SK-N-SH treated with all-trans-retinoic acid at 6 μM for 48 hours (cell line): ENCODE results near the gene FAM174B.

Source experiments
- ATAC-seq: fragments of 200-7000 bp; cut with Tn5 transposase; 3 replicates; pipeline ENCODE4 v1.9.1; 2020; ENCODE audit warnings: mild to moderate bottlenecking, moderate library complexity
- ARNTL ChIP-seq: fragments of 450-650 bp; formaldehyde crosslinking; IDR thresholded peaks from 2 replicates; pipeline ENCODE4 v1.5.0; 2020; ENCODE audit warnings: low read depth, mild to moderate bottlenecking, moderate library complexity, borderline replicate concordance
- BACH2 ChIP-seq: fragments of 250-450 bp; sonication (Bioruptor Pico); IDR thresholded peaks from 2 replicates; pipeline ENCODE4 v1.9.0; 2021; ENCODE audit warnings: mild to moderate bottlenecking, borderline replicate concordance
- CREB5 ChIP-seq: fragments of 250-450 bp; sonication (Bioruptor Pico); IDR thresholded peaks from 2 replicates; pipeline ENCODE4 v1.5.1; 2020; ENCODE audit warnings: low read depth, mild to moderate bottlenecking, moderate library complexity
- CSDC2 ChIP-seq: fragments of 250-450 bp; sonication (Bioruptor Pico); IDR thresholded peaks from 2 replicates; pipeline ENCODE4 v1.5.0; 2020; ENCODE audit warnings: mild to moderate bottlenecking, moderate library complexity
- ESRRG ChIP-seq: fragments of 250-450 bp; sonication (Bioruptor Pico); IDR thresholded peaks from 2 replicates; pipeline ENCODE4 v1.6.1; 2021; ENCODE audit warnings: mild to moderate bottlenecking
- GLIS3 ChIP-seq: fragments of 250-450 bp; sonication (Bioruptor Pico); IDR thresholded peaks from 2 replicates; pipeline ENCODE4 v1.5.0; 2020; ENCODE audit warnings: mild to moderate bottlenecking, moderate library complexity
- ISL1 ChIP-seq: fragments of 250-450 bp; sonication (Bioruptor Pico); IDR thresholded peaks from 2 replicates; pipeline ENCODE4 v2.1.2; 2022; ENCODE audit warnings: mild to moderate bottlenecking, moderate library complexity
- OSR1 ChIP-seq: fragments of 250-450 bp; sonication (Bioruptor Pico); IDR thresholded peaks from 2 replicates; pipeline ENCODE4 v1.8.0; 2022; ENCODE audit warnings: moderate library complexity, mild to moderate bottlenecking, inconsistent platforms
- PATZ1 ChIP-seq: fragments of 250-450 bp; sonication (Bioruptor Pico); IDR thresholded peaks from 2 replicates; pipeline ENCODE4 v1.8.0; 2020; ENCODE audit warnings: mild to moderate bottlenecking, moderate library complexity, borderline replicate concordance
- PPARA ChIP-seq: fragments of 250-450 bp; sonication (Bioruptor Pico); IDR thresholded peaks from 2 replicates; pipeline ENCODE4 v1.5.0; 2020; ENCODE audit warnings: mild to moderate bottlenecking, borderline replicate concordance
- RARB ChIP-seq: fragments of 250-450 bp; sonication (Bioruptor Pico); IDR thresholded peaks from 2 replicates; pipeline ENCODE4 v1.8.0; 2021; ENCODE audit warnings: mild to moderate bottlenecking, moderate library complexity
- SNAI2 ChIP-seq: fragments of 250-450 bp; sonication (Bioruptor Pico); IDR thresholded peaks from 2 replicates; pipeline ENCODE4 v1.5.0; 2020; ENCODE audit warnings: mild to moderate bottlenecking, moderate library complexity
- TCF4 ChIP-seq: fragments of 250-450 bp; sonication (Bioruptor Pico); IDR thresholded peaks from 2 replicates; pipeline ENCODE4 v1.8.0; 2021; ENCODE audit warnings: mild to moderate bottlenecking, moderate library complexity, borderline replicate concordance
- TOX ChIP-seq: fragments of 250-450 bp; sonication (Bioruptor Pico); IDR thresholded peaks from 2 replicates; pipeline ENCODE4 v1.8.0; 2021; ENCODE audit warnings: mild to moderate bottlenecking, moderate library complexity, borderline replicate concordance
- ZC3H10 ChIP-seq: fragments of 250-450 bp; sonication (Bioruptor Pico); IDR thresholded peaks from 2 replicates; pipeline ENCODE4 v1.5.1; 2021; ENCODE audit warnings: mild to moderate bottlenecking, moderate library complexity
- ZFP3 ChIP-seq: fragments of 250-450 bp; sonication (Bioruptor Pico); IDR thresholded peaks from 2 replicates; pipeline ENCODE4 v1.5.0; 2020; ENCODE audit warnings: mild to moderate bottlenecking, moderate library complexity
- ZFP30 ChIP-seq: fragments of 450-650 bp; formaldehyde crosslinking; IDR thresholded peaks from 2 replicates; pipeline ENCODE4 v1.5.0; 2022; ENCODE audit warnings: mild to moderate bottlenecking, moderate library complexity
- ZNF565 ChIP-seq: fragments of 450-650 bp; formaldehyde crosslinking; conservative IDR thresholded peaks from 2 replicates; pipeline ENCODE4 v1.5.0; 2020; ENCODE audit warnings: low read depth, mild to moderate bottlenecking, moderate library complexity
- ZNF70 ChIP-seq: fragments of 450-650 bp; formaldehyde crosslinking; IDR thresholded peaks from 2 replicates; pipeline ENCODE4 v1.5.0; 2020; ENCODE audit warnings: mild to moderate bottlenecking, moderate library complexity
- ZNF8 ChIP-seq: fragments of 450-650 bp; formaldehyde crosslinking; IDR thresholded peaks from 2 replicates; pipeline ENCODE4 v1.5.0; 2020; ENCODE audit warnings: mild to moderate bottlenecking, moderate library complexity
- TF ChIP-seq, protein P1 (sequence below): fragments of 250-450 bp; sonication (Bioruptor Pico); IDR thresholded peaks from 2 replicates; pipeline ENCODE4 v1.5.1; 2021; ENCODE audit warnings: mild to moderate bottlenecking, moderate library complexity
- TF ChIP-seq, protein P2 (sequence below): fragments of 250-450 bp; sonication (Bioruptor Pico); IDR thresholded peaks from 2 replicates; pipeline ENCODE4 v1.8.0; 2021; ENCODE audit warnings: low read depth, mild to moderate bottlenecking, moderate library complexity, borderline replicate concordance
- TF ChIP-seq, protein P3 (sequence below): fragments of 250-450 bp; sonication (Bioruptor Pico); IDR thresholded peaks from 2 replicates; pipeline ENCODE4 v1.5.0; 2020; ENCODE audit warnings: mild to moderate bottlenecking, moderate library complexity

FAM174B gene

DNA sequence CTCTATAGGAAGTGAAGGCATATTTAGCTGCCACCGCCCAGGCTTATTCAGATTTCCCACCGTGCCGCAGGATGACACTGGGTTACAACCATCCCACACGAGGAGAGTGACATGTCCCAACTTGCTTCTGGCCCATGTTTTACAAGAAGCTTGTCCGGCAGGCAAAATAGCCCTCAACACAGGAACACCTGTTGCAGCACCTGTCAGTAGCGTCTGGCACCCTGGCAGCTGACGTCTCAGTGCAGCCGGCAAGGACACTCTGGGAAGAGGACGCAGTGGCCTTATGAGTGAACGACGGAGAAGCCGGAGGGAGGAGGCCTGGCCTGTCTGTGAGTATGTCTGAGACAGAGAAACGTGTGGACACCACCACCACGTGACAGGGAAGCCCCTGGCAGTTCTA, 32.1 kb downstream of the FAM174B start:
- ATAC-seq, result no peak
- no peak for TF ChIP-seq BACH2 (CRISPR knock-in tag)
- no peak for TF ChIP-seq CREB5 (CRISPR knock-in tag)
- TF ChIP-seq ISL1 (CRISPR knock-in tag), result no peak
- no peak for TF ChIP-seq RARB (CRISPR knock-in tag)
- no peak for TF ChIP-seq ZNF8 (CRISPR knock-in tag)
- TF ChIP-seq, protein P1, sequence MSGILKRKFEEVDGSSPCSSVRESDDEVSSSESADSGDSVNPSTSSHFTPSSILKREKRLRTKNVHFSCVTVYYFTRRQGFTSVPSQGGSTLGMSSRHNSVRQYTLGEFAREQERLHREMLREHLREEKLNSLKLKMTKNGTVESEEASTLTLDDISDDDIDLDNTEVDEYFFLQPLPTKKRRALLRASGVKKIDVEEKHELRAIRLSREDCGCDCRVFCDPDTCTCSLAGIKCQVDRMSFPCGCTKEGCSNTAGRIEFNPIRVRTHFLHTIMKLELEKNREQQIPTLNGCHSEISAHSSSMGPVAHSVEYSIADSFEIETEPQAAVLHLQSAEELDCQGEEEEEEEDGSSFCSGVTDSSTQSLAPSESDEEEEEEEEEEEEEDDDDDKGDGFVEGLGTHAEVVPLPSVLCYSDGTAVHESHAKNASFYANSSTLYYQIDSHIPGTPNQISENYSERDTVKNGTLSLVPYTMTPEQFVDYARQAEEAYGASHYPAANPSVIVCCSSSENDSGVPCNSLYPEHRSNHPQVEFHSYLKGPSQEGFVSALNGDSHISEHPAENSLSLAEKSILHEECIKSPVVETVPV (CRISPR knock-in tag), result no peak
- no peak for TF ChIP-seq TCF4 (CRISPR knock-in tag)
- TF ChIP-seq ZC3H10 (CRISPR knock-in tag), result no peak
- no peak for TF ChIP-seq ZNF70 (CRISPR knock-in tag)

DNA sequence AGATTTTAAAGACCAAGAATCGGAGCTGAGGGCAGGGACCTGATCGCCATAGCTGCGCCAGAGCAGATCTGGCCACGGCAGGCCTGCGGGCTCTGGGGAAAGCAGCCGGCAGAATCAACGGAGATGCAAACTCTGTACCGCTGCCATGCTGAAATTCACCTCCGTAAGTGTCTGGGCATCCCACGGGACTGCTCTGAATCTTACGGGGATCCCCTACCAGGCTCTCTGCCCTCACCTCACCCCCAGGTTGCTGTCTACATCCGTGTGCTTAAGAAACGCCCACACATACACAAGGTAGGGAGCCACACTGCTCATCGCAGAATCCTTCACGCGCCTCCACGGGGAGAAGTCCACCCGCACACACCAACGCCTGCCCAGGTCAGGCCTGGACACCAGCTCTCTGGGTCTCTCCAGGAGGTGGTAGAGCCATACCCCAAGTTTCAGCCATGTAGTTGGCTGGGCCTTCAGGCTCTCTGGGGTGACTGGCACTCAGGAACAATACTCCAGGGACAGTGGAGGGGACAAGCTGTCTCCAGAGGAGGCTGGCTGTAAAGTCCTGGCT, 33.5 kb downstream of the FAM174B start:
- TF ChIP-seq, protein P2, sequence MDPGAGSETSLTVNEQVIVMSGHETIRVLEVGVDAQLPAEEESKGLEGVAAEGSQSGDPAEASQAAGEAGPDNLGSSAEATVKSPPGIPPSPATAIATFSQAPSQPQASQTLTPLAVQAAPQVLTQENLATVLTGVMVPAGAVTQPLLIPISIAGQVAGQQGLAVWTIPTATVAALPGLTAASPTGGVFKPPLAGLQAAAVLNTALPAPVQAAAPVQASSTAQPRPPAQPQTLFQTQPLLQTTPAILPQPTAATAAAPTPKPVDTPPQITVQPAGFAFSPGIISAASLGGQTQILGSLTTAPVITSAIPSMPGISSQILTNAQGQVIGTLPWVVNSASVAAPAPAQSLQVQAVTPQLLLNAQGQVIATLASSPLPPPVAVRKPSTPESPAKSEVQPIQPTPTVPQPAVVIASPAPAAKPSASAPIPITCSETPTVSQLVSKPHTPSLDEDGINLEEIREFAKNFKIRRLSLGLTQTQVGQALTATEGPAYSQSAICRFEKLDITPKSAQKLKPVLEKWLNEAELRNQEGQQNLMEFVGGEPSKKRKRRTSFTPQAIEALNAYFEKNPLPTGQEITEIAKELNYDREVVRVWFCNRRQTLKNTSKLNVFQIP (CRISPR knock-in tag), result no peak
- TF ChIP-seq ESRRG (CRISPR knock-in tag) (no peak), ZFP30 (CRISPR knock-in tag) (no peak), CREB5 (CRISPR knock-in tag) (no peak), RARB (CRISPR knock-in tag) (no peak), TOX (no peak), TCF4 (CRISPR knock-in tag) (no peak)
- TF ChIP-seq, all 23 proteins: peak for 0
- no peak for ATAC-seq

DNA sequence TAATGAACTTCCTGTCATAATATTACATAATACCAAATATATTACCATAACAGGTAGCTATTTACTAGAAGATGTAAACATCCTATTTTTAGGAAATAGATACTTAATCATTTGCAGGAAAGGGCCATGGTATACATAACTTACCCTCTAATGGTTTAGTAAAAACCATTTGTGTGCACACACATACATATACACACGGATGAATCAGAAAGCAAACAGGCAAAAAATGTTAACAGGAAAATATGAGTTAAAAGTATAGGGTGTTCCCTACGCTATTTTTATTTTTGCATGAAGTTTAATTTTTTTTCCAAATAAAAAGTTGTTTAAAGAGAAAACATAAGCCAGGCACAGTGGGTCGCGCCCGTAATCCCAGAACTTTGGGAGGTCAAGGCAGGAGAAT, 34.6 kb downstream of the FAM174B start:
- no peak for ATAC-seq
- TF ChIP-seq ZFP30 (CRISPR knock-in tag) (no peak), ISL1 (CRISPR knock-in tag) (no peak), GLIS3 (no peak), BACH2 (CRISPR knock-in tag) (no peak), ZC3H10 (CRISPR knock-in tag) (no peak), CREB5 (CRISPR knock-in tag) (no peak), SNAI2 (CRISPR knock-in tag) (no peak), OSR1 (CRISPR knock-in tag) (no peak), ARNTL (CRISPR knock-in tag) (no peak), PPARA (CRISPR knock-in tag) (no peak), TCF4 (CRISPR knock-in tag) (no peak), CSDC2 (no peak), ESRRG (CRISPR knock-in tag) (no peak), RARB (CRISPR knock-in tag) (no peak), ZNF8 (CRISPR knock-in tag) (no peak), ZNF565 (CRISPR knock-in tag) (no peak), PATZ1 (CRISPR knock-in tag) (no peak), ZFP3 (no peak)
- TF ChIP-seq, protein P1 (CRISPR knock-in tag), result no peak
- TF ChIP-seq, protein P3, sequence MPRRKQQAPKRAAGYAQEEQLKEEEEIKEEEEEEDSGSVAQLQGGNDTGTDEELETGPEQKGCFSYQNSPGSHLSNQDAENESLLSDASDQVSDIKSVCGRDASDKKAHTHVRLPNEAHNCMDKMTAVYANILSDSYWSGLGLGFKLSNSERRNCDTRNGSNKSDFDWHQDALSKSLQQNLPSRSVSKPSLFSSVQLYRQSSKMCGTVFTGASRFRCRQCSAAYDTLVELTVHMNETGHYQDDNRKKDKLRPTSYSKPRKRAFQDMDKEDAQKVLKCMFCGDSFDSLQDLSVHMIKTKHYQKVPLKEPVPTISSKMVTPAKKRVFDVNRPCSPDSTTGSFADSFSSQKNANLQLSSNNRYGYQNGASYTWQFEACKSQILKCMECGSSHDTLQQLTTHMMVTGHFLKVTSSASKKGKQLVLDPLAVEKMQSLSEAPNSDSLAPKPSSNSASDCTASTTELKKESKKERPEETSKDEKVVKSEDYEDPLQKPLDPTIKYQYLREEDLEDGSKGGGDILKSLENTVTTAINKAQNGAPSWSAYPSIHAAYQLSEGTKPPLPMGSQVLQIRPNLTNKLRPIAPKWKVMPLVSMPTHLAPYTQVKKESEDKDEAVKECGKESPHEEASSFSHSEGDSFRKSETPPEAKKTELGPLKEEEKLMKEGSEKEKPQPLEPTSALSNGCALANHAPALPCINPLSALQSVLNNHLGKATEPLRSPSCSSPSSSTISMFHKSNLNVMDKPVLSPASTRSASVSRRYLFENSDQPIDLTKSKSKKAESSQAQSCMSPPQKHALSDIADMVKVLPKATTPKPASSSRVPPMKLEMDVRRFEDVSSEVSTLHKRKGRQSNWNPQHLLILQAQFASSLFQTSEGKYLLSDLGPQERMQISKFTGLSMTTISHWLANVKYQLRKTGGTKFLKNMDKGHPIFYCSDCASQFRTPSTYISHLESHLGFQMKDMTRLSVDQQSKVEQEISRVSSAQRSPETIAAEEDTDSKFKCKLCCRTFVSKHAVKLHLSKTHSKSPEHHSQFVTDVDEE, result no peak
